Measurements from ENCODE around the gene NINJ2.

DNA sequence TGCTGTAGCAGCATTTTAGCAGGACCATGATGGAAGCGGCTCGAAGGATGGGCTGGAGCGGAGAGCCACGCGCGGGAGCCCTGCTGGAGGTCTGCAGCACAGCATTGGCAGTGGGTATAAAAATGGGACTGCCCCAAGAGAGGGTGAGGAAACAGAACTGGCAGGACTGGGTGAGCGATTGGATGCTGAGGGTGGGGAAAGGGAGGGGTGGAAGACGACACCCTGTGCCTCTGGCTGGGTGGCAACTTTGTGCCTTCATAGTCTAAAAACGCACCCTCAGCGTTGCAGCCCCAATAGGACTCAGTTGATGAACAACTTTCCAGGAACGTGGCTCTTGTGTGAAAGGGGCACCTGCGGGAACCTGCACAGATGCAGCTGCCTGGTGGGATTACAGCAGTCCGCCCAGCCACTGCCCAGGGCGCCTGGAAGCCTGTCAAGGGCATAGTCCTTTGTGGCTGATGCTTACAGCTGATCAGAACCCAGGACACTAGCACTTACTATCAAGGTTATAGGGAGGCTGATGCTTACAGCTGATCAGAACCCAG lies 73.0 kb downstream of the NINJ2 start:
- TF ChIP-seq, protein P1, sequence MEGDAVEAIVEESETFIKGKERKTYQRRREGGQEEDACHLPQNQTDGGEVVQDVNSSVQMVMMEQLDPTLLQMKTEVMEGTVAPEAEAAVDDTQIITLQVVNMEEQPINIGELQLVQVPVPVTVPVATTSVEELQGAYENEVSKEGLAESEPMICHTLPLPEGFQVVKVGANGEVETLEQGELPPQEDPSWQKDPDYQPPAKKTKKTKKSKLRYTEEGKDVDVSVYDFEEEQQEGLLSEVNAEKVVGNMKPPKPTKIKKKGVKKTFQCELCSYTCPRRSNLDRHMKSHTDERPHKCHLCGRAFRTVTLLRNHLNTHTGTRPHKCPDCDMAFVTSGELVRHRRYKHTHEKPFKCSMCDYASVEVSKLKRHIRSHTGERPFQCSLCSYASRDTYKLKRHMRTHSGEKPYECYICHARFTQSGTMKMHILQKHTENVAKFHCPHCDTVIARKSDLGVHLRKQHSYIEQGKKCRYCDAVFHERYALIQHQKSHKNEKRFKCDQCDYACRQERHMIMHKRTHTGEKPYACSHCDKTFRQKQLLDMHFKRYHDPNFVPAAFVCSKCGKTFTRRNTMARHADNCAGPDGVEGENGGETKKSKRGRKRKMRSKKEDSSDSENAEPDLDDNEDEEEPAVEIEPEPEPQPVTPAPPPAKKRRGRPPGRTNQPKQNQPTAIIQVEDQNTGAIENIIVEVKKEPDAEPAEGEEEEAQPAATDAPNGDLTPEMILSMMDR (IDR thresholded peaks at IDR 0.05 in 8 of 11, conservative IDR thresholded peaks at IDR 0.05 in 3 of 11), result no peak
- no peak for TF ChIP-seq POLR2AphosphoS5 (IDR thresholded peaks at IDR 0.05)
